Peyer's patch (tissue), 4 donors: Measurements from ENCODE around the gene ACSM6.

Experiments used
- POLR2A ChIP-seq, 2 donors: fragments of 450-650 bp; IDR thresholded peaks; one replicate each; pipeline ENCODE4 v1.5.1; 2017; ENCODE audit warnings: antibody characterized with exemption in 2 of 2, mild to moderate bottlenecking in 2 of 2, moderate library complexity in 2 of 2
- TF ChIP-seq, protein P1 (sequence below), 6 experiments: fragments of 450-650 bp in 4 of 6; fragments of 200-600 bp in 2 of 6; sonication (generic) in 1 of 6; IDR thresholded peaks; one replicate each; pipeline ENCODE4 v1.5.1; 2017 to 2019; ENCODE audit warnings: antibody characterized with exemption in 6 of 6, mild to moderate bottlenecking in 3 of 6, moderate library complexity in 1 of 6

DNA sequence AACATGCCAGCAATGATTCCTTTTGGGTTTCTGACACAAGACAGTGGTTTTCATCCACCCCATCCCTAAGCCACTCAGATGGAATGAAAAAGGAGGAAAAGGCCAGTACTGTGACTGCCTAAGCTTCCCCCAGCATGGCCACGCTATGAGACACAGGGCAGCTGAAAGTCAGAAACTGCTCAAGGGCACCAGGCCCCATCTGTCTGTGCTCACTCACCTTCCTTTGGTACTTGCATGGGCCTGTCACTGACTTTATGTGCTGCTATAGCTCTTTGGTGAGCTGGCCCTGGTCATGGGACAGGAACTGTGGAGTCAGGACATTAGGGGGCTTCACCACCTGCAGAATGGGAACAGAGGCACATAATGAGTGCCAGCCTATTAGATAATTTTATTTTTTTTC lies 21.2 kb upstream of the ACSM6 start:
- no peak for TF ChIP-seq POLR2A (IDR thresholded peaks at IDR 0.05)
- TF ChIP-seq, protein P1, sequence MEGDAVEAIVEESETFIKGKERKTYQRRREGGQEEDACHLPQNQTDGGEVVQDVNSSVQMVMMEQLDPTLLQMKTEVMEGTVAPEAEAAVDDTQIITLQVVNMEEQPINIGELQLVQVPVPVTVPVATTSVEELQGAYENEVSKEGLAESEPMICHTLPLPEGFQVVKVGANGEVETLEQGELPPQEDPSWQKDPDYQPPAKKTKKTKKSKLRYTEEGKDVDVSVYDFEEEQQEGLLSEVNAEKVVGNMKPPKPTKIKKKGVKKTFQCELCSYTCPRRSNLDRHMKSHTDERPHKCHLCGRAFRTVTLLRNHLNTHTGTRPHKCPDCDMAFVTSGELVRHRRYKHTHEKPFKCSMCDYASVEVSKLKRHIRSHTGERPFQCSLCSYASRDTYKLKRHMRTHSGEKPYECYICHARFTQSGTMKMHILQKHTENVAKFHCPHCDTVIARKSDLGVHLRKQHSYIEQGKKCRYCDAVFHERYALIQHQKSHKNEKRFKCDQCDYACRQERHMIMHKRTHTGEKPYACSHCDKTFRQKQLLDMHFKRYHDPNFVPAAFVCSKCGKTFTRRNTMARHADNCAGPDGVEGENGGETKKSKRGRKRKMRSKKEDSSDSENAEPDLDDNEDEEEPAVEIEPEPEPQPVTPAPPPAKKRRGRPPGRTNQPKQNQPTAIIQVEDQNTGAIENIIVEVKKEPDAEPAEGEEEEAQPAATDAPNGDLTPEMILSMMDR (IDR thresholded peaks at IDR 0.05): no peak
